ENCODE data around the gene ADGRV1.

GRCh38 chr5:91189480-91190313 lies 631.1 kb downstream of the ADGRV1 start:
- TF ChIP-seq CTCF (IDR thresholded peaks at IDR 0.05; ENCODE audit: insufficient read depth, low read length, poor library complexity, severe bottlenecking) (no peak), EZH2phosphoT487 (conservative IDR thresholded peaks at IDR 0.05; ENCODE audit: low read length) (no peak)

Measured in SU-DHL-6 (cell line).